Tibial nerve (tissue), 4 donors: Measurements from ENCODE around the gene SFI1. TPM values are rescaled to one million over a fixed set of nuclear protein-coding genes. Genes with fewer than 3 reads are reported as not detected.
A peak's percentile ranks its signal among the peaks of the same experiment; 100 is the strongest.

Source experiments
- DNase-seq, 2 donors: peaks; one replicate each; pipeline ENCODE4 v3.0.0-alpha.2; 2019; ENCODE audit warnings: low spot score in 2 of 2
- H3K27ac ChIP-seq, 4 donors: fragments of 200-600 bp; sonication (generic) in 3 of 4; one replicate each; pipeline ENCODE4 v1.5.1; 2017 to 2019; ENCODE audit warnings: mild to moderate bottlenecking in 1 of 4
- H3K27me3 ChIP-seq, 2 donors: fragments of 200-600 bp; sonication (generic) in 1 of 2; one replicate each; pipeline versions ENCODE4 v1.5.1 to v1.6.0; 2017 to 2019
- H3K36me3 ChIP-seq, 3 donors: fragments of 200-600 bp; sonication (generic); one replicate each; pipeline ENCODE4 v1.5.1; 2018 to 2019
- H3K4me1 ChIP-seq, 4 donors: fragments of 200-600 bp; sonication (generic) in 3 of 4; one replicate each; pipeline ENCODE4 v1.5.1; 2017 to 2019
- H3K4me3 ChIP-seq, 4 donors: fragments of 200-600 bp; sonication (generic) in 3 of 4; one replicate each; pipeline ENCODE4 v1.5.1; 2017 to 2019; ENCODE audit warnings: mild to moderate bottlenecking in 1 of 4, moderate library complexity in 1 of 4
- H3K9me3 ChIP-seq, 4 donors: fragments of 200-600 bp; sonication (generic) in 3 of 4; one replicate each; pipeline ENCODE4 v1.5.1; 2017 to 2019
- EP300 ChIP-seq, 2 donors: sonication (generic); formaldehyde crosslinking; IDR thresholded peaks; one replicate each; pipeline ENCODE4 v1.6.1; 2017; ENCODE audit warnings: antibody characterized with exemption in 2 of 2, mild to moderate bottlenecking in 1 of 2
- POLR2A ChIP-seq, 2 donors: fragments of 450-650 bp; IDR thresholded peaks; one replicate each; pipeline ENCODE4 v1.6.1; 2017; ENCODE audit warnings: antibody characterized with exemption in 2 of 2, mild to moderate bottlenecking in 2 of 2, moderate library complexity in 2 of 2
- WGBS, 2 donors: methylation state at CpG; one replicate each; pipeline ENCODE4 v1.1.5; 2018; 5-methylcytosine and 5-hydroxymethylcytosine counted together
- total RNA-seq, 4 donors: library from RNA; depleted of rRNA; stranded (reverse); fragments of >200 nt; gene quantifications; one replicate each; pipeline ENCODE4 v1.1.0, GENCODE V29; 2016
- TF ChIP-seq, protein P1 (sequence below), 5 experiments: fragments of 200-600 bp in 3 of 5; fragments of 450-650 bp in 2 of 5; sonication (generic) in 3 of 5; IDR thresholded peaks; one replicate each; pipeline ENCODE4 v1.5.1; 2016 to 2019; ENCODE audit warnings: antibody characterized with exemption in 5 of 5, mild to moderate bottlenecking in 3 of 5, moderate library complexity in 2 of 5

Gene SFI1
- total RNA-seq, 4 donors from 2014 or later = 30.4 to 66.9 (median 49.5) TPM

DNA sequence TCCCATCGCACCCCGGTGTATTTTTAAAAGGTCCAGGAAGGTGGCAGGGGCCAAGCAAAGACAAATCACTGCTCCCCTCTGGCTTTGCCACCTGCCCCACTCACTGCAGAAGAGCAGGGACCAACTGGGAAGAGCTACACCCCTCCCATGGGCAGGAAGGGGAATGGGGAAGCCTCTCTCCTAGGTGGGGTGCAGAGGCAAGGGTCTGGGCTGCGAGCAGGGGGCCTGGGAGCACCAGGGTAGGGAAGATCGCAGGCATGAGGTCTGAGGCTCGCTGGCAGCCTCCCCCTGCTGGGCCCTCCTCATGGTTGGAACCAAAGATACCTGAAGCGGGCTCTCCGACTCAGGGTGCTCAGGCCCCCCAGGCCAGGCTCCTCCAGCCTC lies 128.9 kb downstream of the SFI1 start:
- peaks cover 0 to 37% (median 7%) of the 10 kb centered on the region in 3 donors for H3K36me3 ChIP-seq
- TF ChIP-seq EP300 (IDR thresholded peaks at IDR 0.05) (no peak), POLR2A (IDR thresholded peaks at IDR 0.05) (no peak)
- TF ChIP-seq, protein P1, sequence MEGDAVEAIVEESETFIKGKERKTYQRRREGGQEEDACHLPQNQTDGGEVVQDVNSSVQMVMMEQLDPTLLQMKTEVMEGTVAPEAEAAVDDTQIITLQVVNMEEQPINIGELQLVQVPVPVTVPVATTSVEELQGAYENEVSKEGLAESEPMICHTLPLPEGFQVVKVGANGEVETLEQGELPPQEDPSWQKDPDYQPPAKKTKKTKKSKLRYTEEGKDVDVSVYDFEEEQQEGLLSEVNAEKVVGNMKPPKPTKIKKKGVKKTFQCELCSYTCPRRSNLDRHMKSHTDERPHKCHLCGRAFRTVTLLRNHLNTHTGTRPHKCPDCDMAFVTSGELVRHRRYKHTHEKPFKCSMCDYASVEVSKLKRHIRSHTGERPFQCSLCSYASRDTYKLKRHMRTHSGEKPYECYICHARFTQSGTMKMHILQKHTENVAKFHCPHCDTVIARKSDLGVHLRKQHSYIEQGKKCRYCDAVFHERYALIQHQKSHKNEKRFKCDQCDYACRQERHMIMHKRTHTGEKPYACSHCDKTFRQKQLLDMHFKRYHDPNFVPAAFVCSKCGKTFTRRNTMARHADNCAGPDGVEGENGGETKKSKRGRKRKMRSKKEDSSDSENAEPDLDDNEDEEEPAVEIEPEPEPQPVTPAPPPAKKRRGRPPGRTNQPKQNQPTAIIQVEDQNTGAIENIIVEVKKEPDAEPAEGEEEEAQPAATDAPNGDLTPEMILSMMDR (IDR thresholded peaks at IDR 0.05) = no peak
- H3K27me3 ChIP-seq = no peaks in the 10 kb centered on the region
- WGBS, 2 donors = 63 to 77% methylated on average over 7 of the region's 7 CpGs
- DNase-seq = no peak
- H3K9me3 ChIP-seq = no peaks in the 10 kb centered on the region
- peak overlapping the region; percentile 1 to 78 (median 53) for H3K27ac ChIP-seq
- H3K4me3 ChIP-seq = peak overlapping the region in 2 of 4 donors; percentile 24 to 43
- peaks cover 0 to 67% (median 30%) of the 10 kb centered on the region in 4 donors for H3K4me1 ChIP-seq

DNA sequence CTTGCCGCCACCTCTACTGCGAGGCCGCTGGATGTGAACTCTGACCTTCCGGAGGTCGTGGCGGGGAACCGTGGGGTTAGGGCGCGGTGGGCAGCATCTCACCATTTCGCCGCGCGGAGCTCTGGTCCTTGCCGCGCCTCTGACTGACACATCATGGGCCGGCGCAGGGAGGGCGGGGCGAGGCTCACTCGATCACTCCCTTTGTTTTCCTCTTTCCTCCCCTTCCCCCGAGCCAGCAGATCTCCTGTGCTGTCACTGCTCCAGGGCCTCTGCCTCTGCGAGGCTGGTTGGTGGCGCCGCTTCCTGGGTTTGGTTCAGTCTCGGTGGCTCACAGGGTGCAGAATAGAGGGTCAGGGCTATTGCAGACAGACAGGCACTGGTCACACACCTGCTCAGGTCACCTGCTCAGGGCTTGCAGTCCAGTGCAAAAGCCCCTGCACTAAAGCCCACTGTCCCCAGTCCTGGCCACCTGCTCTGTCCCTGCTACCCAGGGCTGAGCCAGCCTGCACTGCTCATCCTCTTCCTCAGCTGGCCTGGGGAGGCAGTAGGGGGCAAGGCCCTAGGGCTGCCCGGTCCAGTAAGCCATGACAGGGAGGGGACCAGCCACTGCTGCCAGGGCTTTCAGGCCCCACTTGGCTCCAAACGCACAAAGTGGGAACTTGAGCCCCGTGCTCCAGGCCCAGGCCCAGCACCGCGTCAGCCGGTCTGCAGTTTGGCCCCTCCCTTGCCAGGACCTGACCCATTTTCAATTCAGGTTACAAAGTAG lies 129.5 kb downstream of the SFI1 start:
- Histone ChIP-seq H3K4me3 (peak overlapping the region in 2 of 4 donors; percentile 24 to 43), H3K27ac (peak overlapping the region; percentile 1 to 78 (median 53)), H3K4me1 (peaks cover 0 to 68% (median 30%) of the 10 kb centered on the region in 4 donors), H3K9me3 (no peaks in the 10 kb centered on the region), H3K27me3 (no peaks in the 10 kb centered on the region), H3K36me3 (peaks cover 0 to 31% (median 7%) of the 10 kb centered on the region in 3 donors)
- TF ChIP-seq, protein P1 (IDR thresholded peaks at IDR 0.05) = no peak
- TF ChIP-seq EP300 (IDR thresholded peaks at IDR 0.05) (peak in 1 of 2 donors; percentile 10), POLR2A (IDR thresholded peaks at IDR 0.05) (peak in 1 of 2 donors; percentile 7)
- DNase-seq = peak; percentile 29 to 49
- WGBS, 2 donors = 21 to 32% methylated on average over 27 of the region's 31 CpGs

DNA sequence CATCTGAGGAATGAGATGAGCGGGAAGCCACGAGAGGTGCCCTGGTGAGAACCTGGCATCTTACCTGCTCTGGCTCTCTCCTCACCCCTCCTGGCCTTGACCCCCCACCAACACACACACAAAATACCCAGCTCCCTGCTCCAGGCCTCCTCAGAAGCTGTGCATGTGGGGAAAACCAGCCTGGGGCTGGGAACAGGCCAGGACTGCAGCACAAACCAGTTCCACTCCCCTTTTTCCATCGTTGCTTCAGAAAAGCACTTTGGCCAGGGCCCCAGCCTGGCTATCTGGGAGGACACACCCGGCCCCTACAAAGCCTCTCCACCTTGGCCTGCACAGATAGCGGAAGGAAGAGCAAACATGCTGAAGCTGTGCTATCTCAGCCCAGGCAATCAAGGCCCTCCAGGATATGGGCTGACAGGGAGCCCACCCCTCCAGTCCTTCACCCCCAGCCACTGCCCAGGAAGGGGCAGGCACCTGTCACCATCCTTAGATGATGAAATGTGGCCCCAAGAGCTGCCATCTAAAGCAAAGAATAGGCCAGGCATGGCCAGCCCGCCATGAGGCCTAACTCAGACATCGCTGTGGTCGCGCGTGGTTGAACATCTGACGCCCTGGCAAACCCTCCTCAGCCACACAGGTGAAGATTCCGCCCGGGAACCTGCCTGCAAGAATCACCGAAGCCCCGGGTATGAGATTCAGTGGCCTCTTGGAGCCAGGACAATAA lies 130.3 kb downstream of the SFI1 start:
- WGBS, 2 donors = 82 to 89% methylated on average over 10 to 13 of the region's 15 CpGs
- Histone ChIP-seq H3K36me3 (peaks cover 0 to 23% (median under 1%) of the 10 kb centered on the region in 3 donors), H3K9me3 (no peaks in the 10 kb centered on the region), H3K4me3 (no peak overlapping the region), H3K4me1 (peaks cover 0 to 76% (median 35%) of the 10 kb centered on the region in 4 donors), H3K27ac (peak overlapping the region in 2 of 4 donors; percentile 76 to 78), H3K27me3 (no peaks in the 10 kb centered on the region)
- no peak for DNase-seq
- no peak for TF ChIP-seq POLR2A (IDR thresholded peaks at IDR 0.05)
- TF ChIP-seq EP300 (IDR thresholded peaks at IDR 0.05) = no peak
- TF ChIP-seq, protein P1 (IDR thresholded peaks at IDR 0.05) = no peak

DNA sequence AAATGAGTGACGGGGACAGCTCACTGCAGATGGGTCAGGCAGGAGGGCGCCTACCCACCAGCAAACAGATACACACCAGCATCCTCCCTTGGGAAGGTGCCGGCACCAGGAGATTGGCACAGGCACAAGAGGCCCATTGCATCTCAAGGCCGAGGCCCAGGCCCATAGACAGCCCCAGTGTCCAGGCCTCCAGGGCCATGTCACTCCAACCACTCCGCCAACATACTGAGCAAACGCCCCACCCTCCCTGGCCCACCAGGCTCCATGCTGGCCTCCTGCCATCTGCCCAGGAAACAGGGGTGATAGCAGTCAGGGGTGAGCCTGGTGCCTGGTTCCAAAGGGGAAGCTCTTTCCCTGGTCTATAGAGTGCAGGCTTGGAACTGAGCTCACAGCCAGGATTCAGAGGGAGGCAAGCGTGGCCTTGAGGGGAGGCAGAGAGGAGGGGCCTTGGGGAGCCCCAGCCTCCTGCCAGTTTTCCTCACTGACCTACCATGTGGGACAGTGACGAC lies 130.9 kb downstream of the SFI1 start:
- H3K4me3 ChIP-seq = no peak overlapping the region
- peak overlapping the region in 2 of 4 donors; percentile 76 to 78 for H3K27ac ChIP-seq
- 78 to 89% methylated on average over 3 to 5 of the region's 8 CpGs for WGBS, 2 donors
- H3K27me3 ChIP-seq = no peaks in the 10 kb centered on the region
- DNase-seq = no peak
- peaks cover 0 to 17% (median 0%) of the 10 kb centered on the region in 3 donors for H3K36me3 ChIP-seq
- H3K9me3 ChIP-seq = no peaks in the 10 kb centered on the region
- TF ChIP-seq, protein P1 (IDR thresholded peaks at IDR 0.05) = no peak
- TF ChIP-seq EP300 (IDR thresholded peaks at IDR 0.05) (no peak), POLR2A (IDR thresholded peaks at IDR 0.05) (no peak)
- H3K4me1 ChIP-seq = peaks cover 0 to 80% (median 37%) of the 10 kb centered on the region in 4 donors
